GF-D8 (cell line): Measurements from ENCODE around the gene SYT6.

ENCODE experiments used
- DNase-seq: peaks from one replicate; lab custom pipeline; 2025; lab: John Stamatoyannopoulos, UW

Gene SYT6, protein sequence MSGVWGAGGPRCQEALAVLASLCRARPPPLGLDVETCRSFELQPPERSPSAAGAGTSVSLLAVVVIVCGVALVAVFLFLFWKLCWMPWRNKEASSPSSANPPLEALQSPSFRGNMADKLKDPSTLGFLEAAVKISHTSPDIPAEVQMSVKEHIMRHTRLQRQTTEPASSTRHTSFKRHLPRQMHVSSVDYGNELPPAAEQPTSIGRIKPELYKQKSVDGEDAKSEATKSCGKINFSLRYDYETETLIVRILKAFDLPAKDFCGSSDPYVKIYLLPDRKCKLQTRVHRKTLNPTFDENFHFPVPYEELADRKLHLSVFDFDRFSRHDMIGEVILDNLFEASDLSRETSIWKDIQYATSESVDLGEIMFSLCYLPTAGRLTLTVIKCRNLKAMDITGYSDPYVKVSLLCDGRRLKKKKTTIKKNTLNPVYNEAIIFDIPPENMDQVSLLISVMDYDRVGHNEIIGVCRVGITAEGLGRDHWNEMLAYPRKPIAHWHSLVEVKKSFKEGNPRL

GRCh38 chr1:114153261-114154145, at the start of gene SYT6:
TSS of gene SYT6 (minus strand) at chr1:114153869. CDS start at chr1:114153772, 97 bp downstream.
- DNase-seq: no peak

DNA sequence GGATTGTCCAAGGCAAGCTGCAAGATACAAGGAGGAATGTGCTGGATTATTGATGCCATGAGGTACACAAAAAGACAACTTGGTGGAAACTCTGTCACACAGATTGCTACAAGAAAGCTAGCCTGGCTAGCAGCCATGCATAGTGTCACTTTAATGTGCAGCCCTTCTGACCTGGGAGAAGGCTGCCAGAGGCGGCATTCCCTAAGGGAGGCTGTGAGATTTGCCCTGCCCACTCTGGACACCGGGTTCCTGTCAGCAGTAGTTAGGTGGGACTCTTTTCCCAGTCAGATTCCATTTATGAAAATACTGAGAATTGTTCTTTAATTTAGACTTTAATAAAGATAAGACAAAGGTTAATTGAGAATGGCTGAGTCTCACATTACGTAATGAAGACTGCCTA, 47.8 kb upstream of the SYT6 start:
- DNase-seq: no peak

GRCh38 chr1:114199017-114199594, 45.4 kb upstream of the SYT6 start:
- no peak for DNase-seq

- no peak for DNase-seq
Observed at GRCh38 chr1:114196992-114197907, 43.6 kb upstream of the SYT6 start.

- DNase-seq: no peak
Observed at GRCh38 chr1:114195819-114196218, 42.1 kb upstream of the SYT6 start.

GRCh38 chr1:114192328-114192727, 38.7 kb upstream of the SYT6 start:
- no peak for DNase-seq

DNA sequence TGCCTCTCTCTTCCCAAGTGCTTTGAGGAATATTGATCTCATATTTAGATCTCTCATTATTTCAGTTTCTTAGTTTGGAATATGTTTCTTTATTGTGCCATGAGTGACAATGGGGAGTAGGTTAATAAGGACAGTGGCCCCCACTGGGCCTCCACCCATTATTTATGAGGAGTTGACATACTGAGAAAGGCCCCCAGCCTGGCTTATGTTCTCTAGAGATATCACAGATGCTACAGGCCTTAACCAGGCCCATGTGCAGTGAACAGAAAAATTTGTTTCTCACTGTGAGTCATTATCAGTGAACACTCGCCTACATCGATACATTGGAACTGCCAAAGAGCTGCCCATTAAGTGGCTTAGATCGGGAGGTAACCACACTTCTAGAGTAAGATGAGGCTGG, 35.7 kb upstream of the SYT6 start:
- no peak for DNase-seq

GRCh38 chr1:114181356-114181755, 27.7 kb upstream of the SYT6 start:
- DNase-seq: no peak

- no peak for DNase-seq
Observed at GRCh38 chr1:114180742-114181141, 27.1 kb upstream of the SYT6 start.

- no peak for DNase-seq
Observed at GRCh38 chr1:114178936-114179335, 25.3 kb upstream of the SYT6 start.

GRCh38 chr1:114177282-114177681, 23.6 kb upstream of the SYT6 start:
- DNase-seq: no peak

GRCh38 chr1:114176366-114176765, 22.7 kb upstream of the SYT6 start:
- no peak for DNase-seq

GRCh38 chr1:114173680-114174079, 20.0 kb upstream of the SYT6 start:
- no peak for DNase-seq

- no peak for DNase-seq
Observed at GRCh38 chr1:114169509-114169908, 15.8 kb upstream of the SYT6 start.

- no peak for DNase-seq
Observed at GRCh38 chr1:114167226-114167625, 13.6 kb upstream of the SYT6 start.

GRCh38 chr1:114164840-114165543, 11.3 kb upstream of the SYT6 start:
- DNase-seq: no peak

DNA sequence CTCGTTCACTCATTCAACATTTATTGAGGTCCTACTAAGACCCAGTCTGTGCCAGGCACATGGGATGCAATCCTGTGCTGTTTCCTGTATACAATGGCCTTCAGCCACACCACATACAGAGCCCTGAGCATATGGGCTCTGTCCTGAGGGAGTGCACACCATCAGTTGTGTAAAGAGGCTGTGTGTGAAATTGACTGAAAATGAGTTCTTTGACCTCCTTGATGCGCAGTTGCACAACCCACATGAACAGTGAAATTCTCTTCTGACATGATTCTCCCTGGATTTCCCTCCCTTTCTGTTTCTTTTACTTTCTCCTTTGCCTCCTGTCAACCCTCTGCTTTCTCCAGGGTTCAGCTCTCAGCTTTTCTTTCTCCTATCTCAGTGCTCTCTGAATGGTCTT, 6.3 kb upstream of the SYT6 start:
- DNase-seq: no peak

DNA sequence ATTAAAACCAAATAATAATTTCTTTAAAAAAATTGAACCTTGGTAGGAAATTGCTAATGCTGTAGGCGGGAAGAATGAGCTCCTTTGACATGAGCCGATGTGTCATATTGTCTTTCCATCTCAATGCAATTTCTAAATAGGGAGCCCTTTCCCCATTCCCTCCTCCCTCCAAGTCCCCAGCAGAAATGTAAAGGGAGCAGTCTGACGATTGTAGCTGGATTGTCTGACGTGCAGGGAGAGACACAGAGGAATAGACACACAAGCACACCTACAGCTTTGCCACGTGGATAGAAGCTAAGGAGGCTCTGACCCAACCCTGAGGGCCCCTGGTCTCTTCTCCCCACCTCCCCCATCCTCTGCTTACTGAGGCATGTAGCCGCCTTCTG, 3.6 kb upstream of the SYT6 start:
- no peak for DNase-seq

- DNase-seq: no peak
Observed at GRCh38 chr1:114156538-114157274, 3.0 kb upstream of the SYT6 start.

GRCh38 chr1:114155706-114156105, 2.0 kb upstream of the SYT6 start:
- no peak for DNase-seq
